Placental pericyte (primary cell): ENCODE results near the gene RAD51. TPM values are rescaled to one million over a fixed set of nuclear protein-coding genes. Genes with fewer than 3 reads are reported as not detected.

Source experiments
- small RNA-seq: library from RNA; depleted of rRNA; stranded (forward); fragments of <200 nt; gene quantifications from one replicate; pipeline ENCODE3, GENCODE V24; 2012; ENCODE audit warnings: low replicate concordance
- total RNA-seq: library from RNA; depleted of rRNA; stranded (reverse); fragments of >200 nt; gene quantifications from 2 replicates; pipeline ENCODE4 v1.2.3, GENCODE V29; 2012

RAD51 gene
- total RNA-seq: 2.0 and 10.7 TPM in 2 replicates

GRCh38 chr15:40694688-40695468 is at the start of gene RAD51:
RAD51 (plus strand) TSS chr15:40695174; CDS start chr15:40698759, 3,585 bp downstream.

DNA sequence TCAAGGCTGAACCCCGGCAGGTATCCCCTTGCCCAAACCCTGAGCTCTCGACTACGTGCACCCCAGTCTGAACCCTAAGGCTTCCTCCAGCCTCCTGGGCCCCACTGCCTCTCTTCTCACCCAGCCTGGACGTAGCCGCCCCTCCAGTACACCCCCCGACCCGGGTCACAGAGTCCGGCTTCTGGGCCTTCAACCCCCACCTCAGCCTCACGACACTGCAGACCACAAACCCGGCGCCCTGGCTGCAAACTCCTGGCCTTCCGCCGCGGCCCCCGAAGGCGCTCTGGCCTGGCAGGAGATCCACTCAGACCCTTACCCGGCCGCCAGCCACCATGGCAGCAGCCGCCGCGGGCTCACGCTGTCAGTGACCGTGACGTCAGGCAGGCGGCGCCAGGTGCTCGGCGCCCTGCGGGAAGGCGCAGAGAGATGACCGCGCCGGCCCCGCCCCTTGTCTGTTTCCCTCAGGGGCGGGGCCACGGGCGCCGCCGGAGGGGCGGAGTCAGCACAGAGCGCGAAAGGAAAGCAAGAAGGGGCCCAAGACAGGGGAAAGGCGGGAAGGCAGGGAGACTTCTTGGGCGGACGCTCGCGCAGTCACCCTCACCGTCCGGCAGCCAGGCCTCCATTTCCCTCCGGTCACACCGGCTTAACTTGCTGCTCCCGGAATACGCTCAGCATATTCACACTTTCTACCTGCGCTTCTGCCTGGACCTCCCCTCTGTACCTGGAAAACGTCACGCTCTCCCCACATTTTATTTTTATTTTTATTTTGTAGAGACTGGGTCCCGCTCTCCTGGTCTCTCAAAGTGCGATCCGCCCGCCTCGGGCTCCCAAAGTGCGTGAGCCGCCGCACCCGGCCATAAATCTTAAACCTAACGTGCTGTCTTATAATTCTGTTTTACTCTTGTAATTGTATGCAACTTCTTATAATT is 60.2 kb downstream of the RAD51 start, which contains the start of gene RMDN3:
TSS of gene RMDN3 (minus strand) at position 372 of the 929 bp plus-strand sequence. CDS start 471 bp downstream, outside the sequence.

GRCh38 chr15:40763801-40764628 is 69.0 kb downstream of the RAD51 start, which contains the start of gene GCHFR:
GCHFR (plus strand) TSS chr15:40764068; CDS start chr15:40764181, 113 bp downstream.

GRCh38 chr15:40769274-40770146 is 74.5 kb downstream of the RAD51 start, which contains the start of gene C15orf62:
C15orf62 (plus strand) TSS chr15:40769980; CDS start chr15:40770496, 516 bp downstream.

Small RNAs within 50 kb of the gene (small RNA-seq; reads per million reads assigned to genes)
- gene SUMO2P15: not detected

Other genes starting within 250 kb of the RAD51 start
- 14.4 and 23.8 TPM in 2 replicates for gene CHST14, start 224.2 kb upstream of the RAD51 start, total RNA-seq
- 12.0 and 15.0 TPM in 2 replicates for gene CCDC32, start 130.1 kb upstream of the RAD51 start, total RNA-seq
- 11.4 and 15.6 TPM in 2 replicates for gene RPUSD2, start 125.9 kb upstream of the RAD51 start, total RNA-seq
- gene KNL1, start 100.9 kb upstream of the RAD51 start, total RNA-seq: 1.1 and 63.7 TPM in 2 replicates
- 24.2 and 36.3 TPM in 2 replicates for gene RMDN3, start 60.1 kb downstream of the RAD51 start, total RNA-seq
- gene GCHFR, start 68.9 kb downstream of the RAD51 start, total RNA-seq: 1.0 and 3.3 TPM in 2 replicates
- not detected in 2 replicates for gene C15orf62, start 74.8 kb downstream of the RAD51 start, total RNA-seq
- gene ZFYVE19, start 111.9 kb downstream of the RAD51 start, total RNA-seq: 20.6 and 25.6 TPM in 2 replicates
- gene DNAJC17, start 112.3 kb downstream of the RAD51 start, total RNA-seq: 13.6 and 17.2 TPM in 2 replicates
- gene PPP1R14D, start 133.5 kb downstream of the RAD51 start, total RNA-seq: not detected in 2 replicates
- 0.44 and 1.3 TPM in 2 replicates for gene SPINT1, start 148.9 kb downstream of the RAD51 start, total RNA-seq
- not detected in 2 replicates for gene RHOV, start 179.1 kb downstream of the RAD51 start, total RNA-seq
- gene VPS18, start 199.3 kb downstream of the RAD51 start, total RNA-seq: 56.7 and 78.3 TPM in 2 replicates
- gene DLL4, start 234.2 kb downstream of the RAD51 start, total RNA-seq: 9.4 and 53.4 TPM in 2 replicates